Measurements from ENCODE around the gene PLXNA4. TPM values are rescaled to one million over a fixed set of nuclear protein-coding genes. Genes with fewer than 3 reads are reported as not detected.

Gene PLXNA4
- total and polyA plus RNA-seq, 4 donors, result 0.63 to 4.6 (median 2.1) TPM

DNA sequence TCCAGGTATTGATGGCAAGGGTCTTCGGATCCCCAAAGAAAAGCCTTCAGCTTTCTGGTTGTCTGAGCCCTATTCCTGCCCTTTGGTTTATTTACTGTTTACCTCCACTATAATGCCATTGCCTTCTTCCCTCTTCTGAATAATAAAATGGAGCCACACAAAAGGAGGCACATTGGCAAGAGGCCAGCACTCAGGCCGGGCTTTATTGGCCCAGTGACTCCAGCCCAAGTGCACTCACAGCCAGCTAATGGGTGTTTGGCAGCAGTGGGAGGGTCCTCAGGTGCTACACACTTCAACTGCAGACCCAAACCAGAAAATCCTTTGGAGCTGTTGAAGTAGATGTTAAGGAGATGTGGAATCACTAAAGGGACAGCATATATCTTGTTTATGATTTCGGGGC, 336.0 kb downstream of the PLXNA4 start:
- Histone ChIP-seq H3K4me1 (ENCODE audit: control insufficient read depth in 5 of 5, insufficient read depth in 5 of 5, low read length in 5 of 5) (peaks cover 0 to 14% (median 0%) of the 10 kb centered on the region in 5 donors), H3K36me3 (ENCODE audit: control insufficient read depth in 4 of 4, insufficient read depth in 4 of 4, low read length in 4 of 4) (no peaks in the 10 kb centered on the region), H3K9me3 (ENCODE audit: control insufficient read depth in 4 of 4, insufficient read depth in 3 of 4, low read length in 3 of 4) (peaks cover 0 to 2% (median 0%) of the 10 kb centered on the region in 4 donors), H3K9ac (ENCODE audit: insufficient read depth in 1 of 2, low read length in 2 of 2) (no peak overlapping the region), H3K4me3 (no peak overlapping the region), H3K27ac (ENCODE audit: low read depth in 1 of 2, low read length in 1 of 2) (no peak overlapping the region), H3K27me3 (ENCODE audit: control insufficient read depth in 3 of 3, insufficient read depth in 3 of 3, low read length in 2 of 3) (no peaks in the 10 kb centered on the region)
- no peak for ATAC-seq (ENCODE audit: insufficient read depth, low FRiP score)
- DNase-seq, result no peak
- 63 to 94% methylated on average over 3 of the region's 3 CpGs for WGBS, 2 donors
- TF ChIP-seq, protein P1, sequence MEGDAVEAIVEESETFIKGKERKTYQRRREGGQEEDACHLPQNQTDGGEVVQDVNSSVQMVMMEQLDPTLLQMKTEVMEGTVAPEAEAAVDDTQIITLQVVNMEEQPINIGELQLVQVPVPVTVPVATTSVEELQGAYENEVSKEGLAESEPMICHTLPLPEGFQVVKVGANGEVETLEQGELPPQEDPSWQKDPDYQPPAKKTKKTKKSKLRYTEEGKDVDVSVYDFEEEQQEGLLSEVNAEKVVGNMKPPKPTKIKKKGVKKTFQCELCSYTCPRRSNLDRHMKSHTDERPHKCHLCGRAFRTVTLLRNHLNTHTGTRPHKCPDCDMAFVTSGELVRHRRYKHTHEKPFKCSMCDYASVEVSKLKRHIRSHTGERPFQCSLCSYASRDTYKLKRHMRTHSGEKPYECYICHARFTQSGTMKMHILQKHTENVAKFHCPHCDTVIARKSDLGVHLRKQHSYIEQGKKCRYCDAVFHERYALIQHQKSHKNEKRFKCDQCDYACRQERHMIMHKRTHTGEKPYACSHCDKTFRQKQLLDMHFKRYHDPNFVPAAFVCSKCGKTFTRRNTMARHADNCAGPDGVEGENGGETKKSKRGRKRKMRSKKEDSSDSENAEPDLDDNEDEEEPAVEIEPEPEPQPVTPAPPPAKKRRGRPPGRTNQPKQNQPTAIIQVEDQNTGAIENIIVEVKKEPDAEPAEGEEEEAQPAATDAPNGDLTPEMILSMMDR (IDR thresholded peaks at IDR 0.05; ENCODE audit: control extremely low read depth, extremely low read depth), result no peak

DNA sequence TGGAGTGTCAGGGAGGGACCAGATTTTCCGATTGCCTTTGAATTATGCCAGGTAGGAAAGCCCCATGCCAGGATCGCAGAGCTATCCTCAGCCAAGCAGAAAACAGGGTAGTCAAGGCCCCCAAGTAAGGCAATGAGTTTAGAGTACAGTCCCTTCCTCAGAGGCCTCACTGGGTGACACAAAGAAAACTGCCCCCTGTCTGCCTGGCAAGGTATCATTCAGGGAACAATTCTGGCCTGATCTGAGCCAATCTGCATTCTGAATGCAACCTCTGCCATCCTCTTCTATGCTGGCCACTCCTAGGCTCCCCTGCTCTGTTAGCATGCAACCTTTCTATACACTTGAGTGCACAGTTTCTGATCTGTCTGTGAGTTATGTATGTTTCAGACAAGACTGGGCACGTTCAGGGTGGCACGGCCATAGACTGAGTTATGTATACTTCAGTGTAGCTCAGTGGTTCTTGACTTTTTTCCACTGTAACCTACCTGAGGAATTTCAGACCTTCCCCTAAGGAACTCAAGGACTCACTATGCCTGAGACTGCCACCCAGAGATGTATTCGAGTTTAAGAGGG, 336.8 kb downstream of the PLXNA4 start:
- Histone ChIP-seq H3K36me3 (ENCODE audit: control insufficient read depth in 4 of 4, insufficient read depth in 4 of 4, low read length in 4 of 4) (no peaks in the 10 kb centered on the region), H3K9ac (ENCODE audit: insufficient read depth in 1 of 2, low read length in 2 of 2) (no peak overlapping the region), H3K27me3 (ENCODE audit: control insufficient read depth in 3 of 3, insufficient read depth in 3 of 3, low read length in 2 of 3) (no peaks in the 10 kb centered on the region), H3K9me3 (ENCODE audit: control insufficient read depth in 4 of 4, insufficient read depth in 3 of 4, low read length in 3 of 4) (no peaks in the 10 kb centered on the region), H3K4me3 (no peak overlapping the region), H3K4me1 (ENCODE audit: control insufficient read depth in 5 of 5, insufficient read depth in 5 of 5, low read length in 5 of 5) (peaks cover 0 to 14% (median 0%) of the 10 kb centered on the region in 5 donors), H3K27ac (ENCODE audit: low read depth in 1 of 2, low read length in 1 of 2) (no peak overlapping the region)
- no peak for DNase-seq
- no peak for ATAC-seq (ENCODE audit: insufficient read depth, low FRiP score)
- 83 to 88% methylated on average over 5 of the region's 5 CpGs for WGBS, 2 donors
- TF ChIP-seq, protein P1 (IDR thresholded peaks at IDR 0.05; ENCODE audit: control extremely low read depth, extremely low read depth), result no peak

- Histone ChIP-seq H3K4me3 (no peak overlapping the region), H3K9me3 (ENCODE audit: control insufficient read depth in 4 of 4, insufficient read depth in 3 of 4, low read length in 3 of 4) (no peaks in the 10 kb centered on the region), H3K36me3 (ENCODE audit: control insufficient read depth in 4 of 4, insufficient read depth in 4 of 4, low read length in 4 of 4) (no peaks in the 10 kb centered on the region), H3K4me1 (ENCODE audit: control insufficient read depth in 5 of 5, insufficient read depth in 5 of 5, low read length in 5 of 5) (no peaks in the 10 kb centered on the region), H3K27me3 (ENCODE audit: control insufficient read depth in 3 of 3, insufficient read depth in 3 of 3, low read length in 2 of 3) (no peaks in the 10 kb centered on the region), H3K27ac (ENCODE audit: low read depth in 1 of 2, low read length in 1 of 2) (no peak overlapping the region), H3K9ac (ENCODE audit: insufficient read depth in 1 of 2, low read length in 2 of 2) (no peak overlapping the region)
- TF ChIP-seq, protein P1 (IDR thresholded peaks at IDR 0.05; ENCODE audit: control extremely low read depth, extremely low read depth), result no peak
- ATAC-seq (ENCODE audit: insufficient read depth, low FRiP score) (no peak), DNase-seq (peak in 1 of 3 donors; percentile 53)
Observed at GRCh38 chr7:132234711-132235110, 341.6 kb downstream of the PLXNA4 start.

- no peak for ATAC-seq (ENCODE audit: insufficient read depth, low FRiP score)
- H3K36me3 ChIP-seq (ENCODE audit: control insufficient read depth in 4 of 4, insufficient read depth in 4 of 4, low read length in 4 of 4), result no peaks in the 10 kb centered on the region
- H3K27me3 ChIP-seq (ENCODE audit: control insufficient read depth in 3 of 3, insufficient read depth in 3 of 3, low read length in 2 of 3), result no peaks in the 10 kb centered on the region
- 67 to 78% methylated on average over 3 of the region's 3 CpGs for WGBS, 2 donors
- TF ChIP-seq, protein P1 (IDR thresholded peaks at IDR 0.05; ENCODE audit: control extremely low read depth, extremely low read depth), result no peak
- H3K27ac ChIP-seq (ENCODE audit: low read depth in 1 of 2, low read length in 1 of 2), result no peak overlapping the region
- no peak overlapping the region for H3K4me3 ChIP-seq
- H3K9ac ChIP-seq (ENCODE audit: insufficient read depth in 1 of 2, low read length in 2 of 2), result no peak overlapping the region
- DNase-seq, result no peak
- no peaks in the 10 kb centered on the region for H3K9me3 ChIP-seq (ENCODE audit: control insufficient read depth in 4 of 4, insufficient read depth in 3 of 4, low read length in 3 of 4)
- H3K4me1 ChIP-seq (ENCODE audit: control insufficient read depth in 5 of 5, insufficient read depth in 5 of 5, low read length in 5 of 5), result no peaks in the 10 kb centered on the region
Observed at GRCh38 chr7:132232406-132232805, 343.9 kb downstream of the PLXNA4 start.
